ENCODE results near the gene SCN8A. TPM values are rescaled to one million over a fixed set of nuclear protein-coding genes. Genes with fewer than 3 reads are reported as not detected.
A peak's percentile ranks its signal among the peaks of the same experiment; 100 is the strongest.

The SCN8A gene
- total RNA-seq, 1 donor from 2014 or later = 7.1 TPM

DNA sequence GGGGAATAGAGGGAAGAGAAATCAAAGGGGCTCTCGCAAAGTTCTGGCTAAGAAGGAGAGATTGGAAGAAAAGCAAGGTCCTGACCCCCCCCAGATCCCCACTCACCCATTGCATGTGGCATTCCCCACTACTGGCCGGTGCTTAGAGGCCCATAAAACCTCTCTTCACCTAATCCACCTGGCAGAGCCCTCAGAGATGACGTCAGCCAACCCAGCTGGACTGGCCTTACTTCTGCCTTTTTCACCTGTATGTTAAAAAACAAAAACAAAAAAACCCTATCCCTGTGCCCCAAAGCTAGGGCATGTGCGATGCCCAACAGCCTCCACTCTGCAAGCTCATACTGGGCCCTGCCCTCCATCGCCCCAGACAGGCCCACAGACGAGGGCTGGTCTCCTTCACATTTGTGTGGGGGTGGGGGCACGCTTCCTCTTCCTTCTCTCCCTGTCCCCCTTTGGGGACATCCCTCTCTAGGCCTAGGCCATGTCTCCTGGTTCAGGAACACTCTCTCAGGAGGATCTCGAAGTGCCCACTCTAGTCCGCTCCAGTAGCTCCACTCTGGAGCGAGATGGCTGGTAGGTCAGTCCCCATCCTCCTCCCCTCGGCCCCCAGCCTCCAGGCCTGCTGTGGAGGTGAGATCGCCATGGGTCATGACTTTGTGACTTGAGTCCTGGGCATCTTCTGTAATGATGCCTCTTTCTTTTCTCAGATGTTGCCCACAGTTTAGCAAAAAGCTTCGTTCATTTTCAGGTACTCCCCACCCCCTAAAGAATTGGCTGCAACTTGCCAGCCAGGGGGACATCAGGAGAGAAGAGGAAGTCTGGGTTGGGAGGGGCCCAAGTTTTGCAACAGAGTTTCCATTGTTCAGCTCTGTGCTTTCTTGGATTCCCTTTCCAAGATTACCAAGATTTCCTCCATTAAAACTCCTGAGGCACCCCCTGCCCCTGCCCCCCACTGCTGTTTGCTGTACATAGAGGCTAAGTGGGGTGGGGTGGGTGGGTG lies 220.5 kb downstream of the SCN8A start:
- DNase-seq (ENCODE audit: extremely low read depth, low read depth, low spot score) = no peak

- DNase-seq (ENCODE audit: extremely low read depth, low read depth, low spot score) = no peak
Observed at GRCh38 chr12:51812871-51813270, 221.8 kb downstream of the SCN8A start.

DNA sequence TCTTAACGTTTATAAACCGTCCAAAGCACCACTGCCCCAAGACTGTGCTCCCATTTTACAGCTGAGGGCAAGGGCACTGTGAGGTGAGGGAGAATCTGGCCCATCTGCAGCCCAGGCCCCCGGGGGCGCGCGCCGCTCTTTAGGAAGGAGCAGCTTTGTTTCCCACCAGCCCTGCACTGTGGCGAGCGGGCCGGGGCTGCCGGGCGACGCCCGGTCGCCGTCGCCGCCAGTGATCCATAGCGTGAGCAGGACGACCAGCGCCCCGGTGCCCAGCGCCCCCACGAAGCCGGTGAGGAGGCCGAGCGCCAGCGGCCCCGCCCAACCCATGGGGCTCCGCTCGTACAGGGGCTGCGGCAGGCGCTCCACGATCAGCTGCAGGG lies 222.9 kb downstream of the SCN8A start:
- DNase-seq (ENCODE audit: extremely low read depth, low read depth, low spot score) = no peak

DNA sequence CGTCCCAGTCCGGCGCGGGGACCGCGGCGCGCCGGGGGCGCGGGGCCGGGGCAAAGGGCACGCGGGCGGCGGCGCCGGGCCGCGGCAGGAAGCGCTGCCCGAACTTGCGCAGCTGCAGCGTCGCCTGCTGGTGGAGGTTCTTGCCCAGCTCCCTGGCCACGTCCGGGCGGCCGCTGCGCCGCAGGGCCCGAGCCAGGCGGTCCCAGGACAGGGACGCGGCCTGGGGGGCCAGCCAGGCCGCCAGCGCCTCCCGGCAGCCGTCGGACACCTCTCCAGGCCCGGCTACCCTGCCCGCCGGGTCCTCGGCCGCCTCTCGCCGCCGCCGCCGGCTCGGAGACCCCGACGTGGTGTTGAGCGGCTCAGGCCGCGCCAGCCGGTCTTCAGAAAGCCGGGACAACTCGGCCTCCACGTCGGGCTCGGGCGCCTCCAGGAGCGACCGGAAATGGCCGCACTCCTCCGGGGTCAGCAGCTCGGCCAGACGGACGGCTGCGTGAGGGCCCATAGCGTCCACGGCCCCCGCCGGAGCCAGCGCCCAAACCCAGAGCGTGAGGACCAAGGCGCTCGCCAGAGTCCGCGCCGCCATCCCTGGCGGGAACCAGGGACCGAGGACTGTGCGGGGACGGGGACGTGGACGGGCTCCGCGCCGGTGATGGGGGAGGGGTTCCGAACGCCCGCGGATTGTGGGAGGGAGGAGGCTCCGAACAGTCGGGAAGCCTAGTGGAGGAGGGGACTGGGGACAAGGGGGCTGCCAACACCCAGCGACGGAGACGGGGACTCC lies 223.5 kb downstream of the SCN8A start:
- no peak for DNase-seq (ENCODE audit: extremely low read depth, low read depth, low spot score)

GRCh38 chr12:51815571-51815970 lies 224.5 kb downstream of the SCN8A start:
- DNase-seq (ENCODE audit: extremely low read depth, low read depth, low spot score) = no peak

DNA sequence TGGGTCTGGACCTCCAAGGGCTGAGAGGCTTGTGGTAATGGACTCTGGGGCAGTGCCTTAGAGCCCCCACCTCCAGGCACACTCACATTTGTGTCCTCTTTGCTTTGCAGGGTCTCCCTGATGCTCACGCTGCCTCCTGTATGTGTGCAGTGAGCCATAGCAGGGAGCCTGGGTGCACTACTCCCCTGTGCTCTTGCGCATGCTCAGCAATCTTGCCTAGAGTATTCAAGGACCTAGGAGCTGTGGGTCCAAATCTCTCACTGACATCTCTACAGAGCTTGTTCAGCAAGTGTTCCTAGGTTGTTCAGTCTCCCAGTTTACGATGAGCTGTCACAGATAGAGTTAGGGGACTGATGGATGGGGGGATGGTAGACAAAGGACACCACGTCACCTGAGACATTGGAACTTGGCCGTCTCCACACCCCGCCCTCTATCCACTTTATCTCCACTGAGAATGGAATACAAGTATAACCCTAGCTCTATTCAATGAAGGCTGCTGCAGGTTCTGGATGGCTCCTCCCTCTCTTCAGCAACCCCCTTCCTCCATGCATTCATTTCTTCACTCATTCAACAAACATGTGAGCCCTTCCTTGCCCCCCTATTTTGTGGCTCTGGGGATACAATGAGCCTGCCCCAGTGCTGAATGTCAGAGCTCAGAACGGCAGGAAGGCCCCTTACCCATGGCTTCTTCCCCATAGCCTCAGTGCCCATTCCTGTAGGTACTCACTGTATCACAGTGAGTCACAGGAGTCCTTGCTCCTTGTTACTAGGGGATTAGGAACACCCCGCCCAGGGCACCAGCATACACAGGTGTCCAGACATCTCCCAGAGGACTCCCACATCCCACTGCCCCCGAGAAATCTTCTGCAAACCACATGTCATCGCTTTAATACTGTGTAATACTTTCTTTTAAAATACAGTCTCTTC lies 226.3 kb downstream of the SCN8A start:
- DNase-seq (ENCODE audit: extremely low read depth, low read depth, low spot score) = no peak

DNA sequence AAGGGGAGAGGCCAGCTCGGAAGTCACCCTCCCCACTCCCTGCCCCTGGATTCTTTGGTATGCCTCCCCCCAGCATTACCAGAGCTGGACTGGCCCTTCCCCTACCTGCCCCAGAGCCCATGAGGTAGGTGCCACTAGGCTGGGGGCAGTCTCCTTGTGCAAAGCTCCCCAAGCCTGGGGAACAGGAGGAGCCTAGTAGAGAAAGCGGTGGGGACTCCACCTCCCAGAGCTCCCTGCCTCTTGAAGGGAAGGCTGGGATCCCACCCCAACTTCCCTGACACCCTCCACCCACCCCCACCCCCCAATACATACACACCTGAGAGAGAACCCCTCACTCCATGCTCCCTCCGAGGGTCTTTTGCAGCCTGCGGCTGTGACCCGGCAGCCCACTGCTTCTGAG lies 227.1 kb downstream of the SCN8A start:
- DNase-seq (ENCODE audit: extremely low read depth, low read depth, low spot score) = no peak

DNA sequence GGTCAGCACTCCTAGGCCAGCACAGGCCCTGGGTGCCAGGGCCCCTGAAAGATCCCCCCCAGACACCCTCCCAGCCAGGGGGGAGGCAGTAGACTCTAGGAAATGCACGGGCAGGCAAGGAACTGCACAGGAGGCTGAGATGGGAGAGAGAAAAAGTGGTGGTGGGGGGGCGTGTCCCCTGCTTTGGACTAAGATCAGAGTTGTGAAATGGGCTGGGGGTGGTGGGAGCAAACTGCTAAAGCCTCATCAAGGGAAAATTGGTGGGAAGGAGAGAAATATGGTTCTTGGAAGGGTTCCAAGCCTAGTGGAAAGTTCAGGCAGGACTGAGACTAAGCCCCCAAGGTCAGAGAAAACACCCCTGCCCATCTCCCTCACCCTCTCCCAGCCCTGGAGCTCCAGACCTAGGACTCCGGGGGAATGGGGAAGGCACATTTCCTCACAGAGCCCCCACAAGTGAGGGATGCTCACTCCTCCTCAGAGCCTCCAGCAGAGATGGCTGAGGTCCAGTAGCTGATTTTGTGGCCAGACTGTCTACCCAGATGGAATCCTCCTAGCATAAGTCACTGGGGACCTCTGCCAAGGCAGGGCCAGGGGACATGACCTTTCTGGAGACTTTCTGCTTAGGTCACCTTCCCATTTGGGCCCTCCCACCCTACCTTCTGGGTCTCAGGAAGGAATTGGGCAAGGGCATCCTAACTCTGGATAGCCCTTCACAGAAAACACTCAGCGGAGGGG lies 227.7 kb downstream of the SCN8A start:
- no peak for DNase-seq (ENCODE audit: extremely low read depth, low read depth, low spot score)

- no peak for DNase-seq (ENCODE audit: extremely low read depth, low read depth, low spot score)
Observed at GRCh38 chr12:51819736-51820525, 228.9 kb downstream of the SCN8A start.

DNA sequence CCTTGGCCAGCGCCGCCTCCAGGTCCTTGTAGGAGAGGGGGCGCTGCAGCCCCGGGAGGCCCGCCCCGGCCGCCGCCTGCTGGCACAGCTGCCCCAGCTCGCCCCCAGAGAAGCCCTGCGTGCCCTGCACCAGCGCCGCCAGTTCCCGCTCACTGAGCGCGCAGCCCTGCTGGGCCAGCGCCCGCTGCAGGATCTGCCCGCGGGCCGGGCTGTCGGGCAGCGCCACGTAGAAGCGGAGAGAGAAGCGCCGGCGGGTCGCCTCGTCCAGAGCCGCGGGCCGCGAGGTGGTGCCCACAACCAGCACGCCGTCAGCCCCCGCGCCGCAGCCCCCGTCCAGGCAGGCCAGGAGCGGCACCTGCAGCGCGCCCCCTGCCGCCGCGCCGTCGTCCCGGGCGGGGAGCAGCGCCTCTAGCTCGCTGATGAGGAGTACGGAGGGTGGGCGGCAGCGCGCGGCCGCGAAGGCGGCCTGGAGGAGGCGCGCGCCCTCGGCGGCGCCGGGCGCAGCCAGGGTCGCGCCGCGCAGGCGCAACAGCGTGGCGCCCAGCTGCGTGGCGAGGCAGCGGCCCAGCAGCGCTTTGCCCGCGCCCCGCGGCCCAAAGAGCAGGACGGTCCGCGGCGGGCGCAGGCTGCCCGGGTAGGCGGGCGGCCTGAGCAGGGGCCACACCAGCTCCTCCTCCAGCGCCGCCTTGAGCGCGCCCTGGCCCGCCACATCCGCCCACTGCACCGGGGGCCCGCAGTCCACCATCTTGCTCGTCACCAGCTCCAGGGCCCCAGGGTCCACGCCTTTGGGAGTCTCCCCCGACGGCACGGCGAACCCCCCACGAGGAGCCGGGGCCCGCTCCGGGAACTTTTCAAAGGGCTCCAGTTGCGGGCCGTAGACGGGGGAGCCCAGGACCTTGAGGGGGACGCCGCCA lies 229.8 kb downstream of the SCN8A start:
- no peak for DNase-seq (ENCODE audit: extremely low read depth, low read depth, low spot score)

DNA sequence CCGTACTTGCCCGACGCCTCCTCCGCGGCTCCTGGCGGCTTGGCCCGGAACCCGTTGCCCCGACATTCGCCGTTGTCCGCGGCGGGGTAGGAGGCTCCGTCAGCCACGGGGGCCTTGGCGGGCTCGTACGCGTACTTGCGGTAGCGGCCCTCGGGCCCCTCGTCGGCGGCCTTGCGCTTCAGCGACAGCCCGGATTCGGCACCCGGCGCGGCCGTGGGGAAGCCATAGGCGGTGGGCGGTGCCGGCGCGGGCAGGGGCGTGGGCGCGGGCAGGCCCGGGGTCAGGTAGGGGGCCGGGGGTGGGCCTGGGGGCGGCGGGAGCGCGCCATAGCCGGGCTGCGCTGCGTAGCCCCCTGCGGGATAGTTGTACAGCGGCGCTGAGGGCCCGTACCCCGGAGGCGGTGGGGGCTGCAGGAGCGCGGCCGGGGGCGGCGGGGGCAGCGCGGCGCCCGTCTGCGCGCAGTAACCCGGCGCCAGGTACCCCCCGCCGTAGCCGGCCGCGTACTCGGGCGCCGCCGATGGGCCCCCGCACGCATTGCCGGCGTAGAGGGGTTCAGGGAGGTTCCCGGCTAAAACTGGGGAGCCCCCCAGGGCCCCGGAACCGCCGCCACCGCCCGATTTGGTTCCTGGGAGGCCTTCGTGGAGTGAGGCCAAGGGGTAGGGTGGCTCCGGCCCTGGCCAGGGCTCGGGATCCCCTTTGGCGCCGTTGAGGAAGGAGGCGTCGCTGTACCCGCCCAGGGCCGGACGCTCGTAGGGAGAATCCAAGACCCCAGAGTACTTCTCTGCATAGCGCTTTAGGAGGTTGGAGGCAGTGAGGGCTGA lies 230.6 kb downstream of the SCN8A start:
- DNase-seq (ENCODE audit: extremely low read depth, low read depth, low spot score) = no peak

GRCh38 chr12:51822261-51822616 lies 231.2 kb downstream of the SCN8A start:
- DNase-seq (ENCODE audit: extremely low read depth, low read depth, low spot score) = no peak

- no peak for DNase-seq (ENCODE audit: extremely low read depth, low read depth, low spot score)
Observed at GRCh38 chr12:51822956-51823355, 231.9 kb downstream of the SCN8A start.

DNA sequence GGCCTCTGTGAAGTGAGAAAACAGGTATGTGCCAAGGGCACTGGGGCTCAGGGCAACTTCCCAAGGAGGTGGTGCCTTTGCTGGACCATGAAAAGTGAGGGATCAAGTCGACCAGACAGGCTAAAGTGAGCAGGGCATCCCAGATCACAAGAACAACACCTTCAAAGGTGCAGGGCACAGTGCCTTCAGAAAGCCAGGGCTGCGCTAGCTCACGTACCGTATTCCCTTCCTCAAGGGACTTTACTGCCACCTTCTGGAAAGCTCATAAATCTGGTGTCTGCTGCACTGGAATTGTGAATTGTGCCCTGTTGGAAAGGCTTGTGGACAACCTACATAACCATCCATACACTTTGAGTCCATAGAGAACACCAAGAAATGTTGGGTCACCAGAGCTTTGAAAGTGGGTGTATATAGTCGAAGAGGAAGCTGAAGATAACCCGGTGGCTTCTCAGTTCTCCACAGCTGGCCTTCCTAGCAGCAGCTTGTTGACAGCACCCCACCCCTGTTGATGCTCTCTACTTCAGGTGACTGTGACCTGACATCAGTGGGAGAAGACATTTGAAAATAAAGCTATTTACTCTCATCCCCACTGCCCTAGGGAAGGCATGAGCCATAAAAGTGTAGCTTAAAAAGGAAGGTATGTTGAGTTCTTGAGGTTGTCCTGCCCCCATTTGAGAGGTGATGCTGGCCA lies 233.0 kb downstream of the SCN8A start:
- DNase-seq (ENCODE audit: extremely low read depth, low read depth, low spot score) = peak; percentile 56

GRCh38 chr12:51825216-51825615 lies 234.2 kb downstream of the SCN8A start:
- no peak for DNase-seq (ENCODE audit: extremely low read depth, low read depth, low spot score)

DNA sequence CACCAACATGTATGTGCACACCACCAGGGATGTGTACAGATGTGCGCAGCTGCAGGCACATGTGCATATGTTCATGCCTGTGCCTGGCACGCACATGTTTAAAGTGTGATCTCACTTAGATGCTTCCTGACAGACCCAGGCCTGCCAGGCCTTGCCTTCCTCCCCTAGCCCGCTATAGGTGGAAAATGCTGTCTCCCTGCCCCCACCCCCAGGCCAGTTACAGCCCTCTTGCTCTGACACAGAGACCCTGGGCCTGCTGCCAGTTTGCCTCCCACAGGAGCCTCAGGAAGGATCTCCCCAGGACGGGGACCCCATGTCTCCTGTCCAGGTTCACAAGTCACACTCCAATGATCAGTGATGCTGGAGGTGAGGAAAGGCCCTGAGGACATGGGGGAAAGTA lies 235.8 kb downstream of the SCN8A start:
- no peak for DNase-seq (ENCODE audit: extremely low read depth, low read depth, low spot score)
